22Rv1 (cell line): ENCODE results near the gene UXT.
"Not testable (repeated sequence)": the region's sequence is repeated elsewhere in the genome, so short reads cannot be mapped to it uniquely, and the experiment has no call there.

Source experiments
- H3K27ac ChIP-seq: fragments of 450-650 bp; 2 replicates; pipeline ENCODE4 v1.5.1; 2017
- CTCF ChIP-seq: fragments of 450-650 bp; IDR thresholded peaks from 2 replicates; pipeline ENCODE4 v1.5.1; 2017; ENCODE audit warnings: mild to moderate bottlenecking
- ZFX ChIP-seq: fragments of 450-650 bp; IDR thresholded peaks from 2 replicates; pipeline ENCODE4 v1.6.1; 2017; ENCODE audit warnings: antibody characterized with exemption, borderline replicate concordance

Gene UXT

GRCh38 chrX:47613082-47613481 lies 45.9 kb downstream of the UXT start:
- TF ChIP-seq CTCF (no peak), ZFX (no peak)
- no peak overlapping the region for H3K27ac ChIP-seq

- H3K27ac ChIP-seq, result no peak overlapping the region
- no peak for TF ChIP-seq ZFX
These were observed 46.6 kb downstream of the UXT start for GRCh38 chrX:47612418-47612817.

- no peak overlapping the region for H3K27ac ChIP-seq
- TF ChIP-seq ZFX (no peak), CTCF (no peak)
These were observed 47.1 kb downstream of the UXT start for GRCh38 chrX:47611926-47612325.

GRCh38 chrX:47611489-47611888 lies 47.5 kb downstream of the UXT start:
- no peak for TF ChIP-seq CTCF
- no peak for TF ChIP-seq ZFX
- no peak overlapping the region for H3K27ac ChIP-seq

- TF ChIP-seq CTCF (no peak), ZFX (no peak)
- H3K27ac ChIP-seq, result no peak overlapping the region
These were observed 48.5 kb downstream of the UXT start for GRCh38 chrX:47610511-47610910.

GRCh38 chrX:47608130-47608810 lies 50.7 kb downstream of the UXT start:
- TF ChIP-seq CTCF (no peak), ZFX (no peak)
- no peak overlapping the region for H3K27ac ChIP-seq

GRCh38 chrX:47607091-47607490 lies 51.9 kb downstream of the UXT start:
- no peak overlapping the region for H3K27ac ChIP-seq
- no peak for TF ChIP-seq ZFX
- TF ChIP-seq CTCF, result no peak

- H3K27ac ChIP-seq, result no peak overlapping the region
- TF ChIP-seq CTCF, result no peak
- no peak for TF ChIP-seq ZFX
These were observed 54.0 kb downstream of the UXT start for GRCh38 chrX:47605024-47605423.

GRCh38 chrX:47603125-47603524 lies 55.9 kb downstream of the UXT start:
- not testable (repeated sequence) for H3K27ac ChIP-seq
